ENCODE data around the gene PRPSAP2. TPM values are rescaled to one million over a fixed set of nuclear protein-coding genes. Genes with fewer than 3 reads are reported as not detected.

The PRPSAP2 gene
- total and polyA plus RNA-seq, 2 of the 8 experiments (the other 6 are each of a cell fraction or from before 2014, with no cell fraction given) = 28.7 to 50.5 TPM

- WGBS, 2 experiments (ENCODE audit: extremely low coverage in 1 of 2, insufficient coverage in 1 of 2, insufficient read length in 1 of 2, insufficient replicate concordance in 2 of 2, low coverage in 1 of 2, low lambda C conversion rate in 2 of 2, missing lambda C conversion rate in 1 of 2) = 94% methylated on average over 2 of the region's 9 CpGs; no CpG with 5 or more reads in 1 of the 2 experiments
- H3K27ac ChIP-seq (ENCODE audit: low read depth, low read length) = no peak overlapping the region
- no peak overlapping the region for H4K91ac ChIP-seq (replicated peaks; ENCODE audit: insufficient read length, low read length)
- no peak overlapping the region for H3K18ac ChIP-seq (ENCODE audit: extremely low read depth, low read length)
- no peak overlapping the region for H3K4ac ChIP-seq (replicated peaks; ENCODE audit: insufficient read length, low read depth, low read length)
- peaks cover 0 to 4% of the 10 kb centered on the region in 2 experiments for H4K20me1 ChIP-seq (replicated peaks in 1 of 2; ENCODE audit: control insufficient read depth in 1 of 2, insufficient read depth in 2 of 2, low read length in 2 of 2)
- H3K56ac ChIP-seq (replicated peaks; ENCODE audit: insufficient read length, low read depth, low read length) = no peak overlapping the region
- FAIRE-seq (no peak), DNase-seq (ENCODE audit: low read depth in 1 of 2, low spot score in 2 of 2) (no peak)
- no peak for TF ChIP-seq POLR2A (IDR thresholded peaks at IDR 0.05; ENCODE audit: control extremely low read depth in 1 of 2, low read depth in 2 of 2, low read length in 2 of 2)
- no peak for TF ChIP-seq KDM4A (IDR thresholded peaks at IDR 0.05; ENCODE audit: low read depth, low read length, severe bottlenecking)
- TF ChIP-seq FOSL1 (IDR thresholded peaks at IDR 0.05; ENCODE audit: insufficient read depth, low read depth, low read length) = no peak
- TF ChIP-seq TCF12 (IDR thresholded peaks at IDR 0.05; ENCODE audit: low read depth, low read length) = no peak
- TF ChIP-seq TAF1 (IDR thresholded peaks at IDR 0.05; ENCODE audit: low read depth, low read length) = no peak
- TF ChIP-seq CTBP2 (IDR thresholded peaks at IDR 0.05; ENCODE audit: borderline replicate concordance, insufficient read depth, insufficient read length, low read length) = no peak
- no peak overlapping the region for H3K4me3 ChIP-seq (ENCODE audit: extremely low read depth in 1 of 4, insufficient read depth in 2 of 4, low read depth in 3 of 4, low read length in 4 of 4)
- H3K27me3 ChIP-seq (replicated peaks in 1 of 4; ENCODE audit: control insufficient read depth in 3 of 4, extremely low read depth in 1 of 4, insufficient read depth in 3 of 4, low read length in 3 of 4) = no peaks in the 10 kb centered on the region
- H3K4me2 ChIP-seq (ENCODE audit: insufficient read depth in 1 of 2, low read depth in 2 of 2, low read length in 2 of 2) = no peak overlapping the region
- no peak overlapping the region for H2AK5ac ChIP-seq (ENCODE audit: low read depth, low read length)
- no peak overlapping the region for H4K5ac ChIP-seq (ENCODE audit: insufficient read length, low read depth, low read length)
- no peak overlapping the region for H2BK5ac ChIP-seq (ENCODE audit: low read depth, low read length)
- no peak overlapping the region for H2BK20ac ChIP-seq (ENCODE audit: low read length)
- POLR2A ChIA-PET (ENCODE audit: partially characterized antibody) = no interaction called here
- H3K23ac ChIP-seq (ENCODE audit: insufficient read length) = no peak overlapping the region
- H2BK120ac ChIP-seq (replicated peaks; ENCODE audit: low read depth, low read length) = no peak overlapping the region
- H2BK15ac ChIP-seq (ENCODE audit: low read length) = no peak overlapping the region
- CTCF ChIA-PET (ENCODE audit: partially characterized antibody) = no interaction called here
- H3K23me2 ChIP-seq (ENCODE audit: low read depth, low read length) = no peaks in the 10 kb centered on the region; the same call in 1 of the 2 replicates
- H2BK12ac ChIP-seq (ENCODE audit: low read depth, low read length) = no peak overlapping the region
- no peak overlapping the region for H4K8ac ChIP-seq (ENCODE audit: extremely low read depth, insufficient read depth, low read length)
- H3K79me2 ChIP-seq (ENCODE audit: control insufficient read depth in 1 of 2, insufficient read depth in 2 of 2, low read length in 2 of 2) = no peaks in the 10 kb centered on the region
- no peak overlapping the region for H3K9ac ChIP-seq (replicated peaks in 1 of 4; ENCODE audit: extremely low read depth in 1 of 4, low read depth in 3 of 4, low read length in 3 of 4)
- H3K4me1 ChIP-seq (replicated peaks in 1 of 4; ENCODE audit: control insufficient read depth in 3 of 4, insufficient read depth in 4 of 4, low read length in 3 of 4) = no peaks in the 10 kb centered on the region
- H2AFZ ChIP-seq (ENCODE audit: low read length) = no peak overlapping the region
- H3K9me3 ChIP-seq (ENCODE audit: insufficient read depth in 2 of 2, low read depth in 1 of 2, low read length in 1 of 2) = no peaks in the 10 kb centered on the region
- H3K14ac ChIP-seq (ENCODE audit: insufficient read length) = no peak overlapping the region
- no peaks in the 10 kb centered on the region for H3K79me1 ChIP-seq (ENCODE audit: low read depth, low read length)
- peaks cover 9 to 44% (median 31%) of the 10 kb centered on the region in 4 experiments for H3K36me3 ChIP-seq (ENCODE audit: control insufficient read depth in 2 of 4, insufficient read depth in 4 of 4, low read length in 3 of 4)
Measured at GRCh38 chr17:18888766-18889290, 30.9 kb downstream of the PRPSAP2 start.

Data from H1 (cell line).